Measurements from ENCODE around the gene SLC10A3. TPM values are rescaled to one million over a fixed set of nuclear protein-coding genes. Genes with fewer than 3 reads are reported as not detected.
"Not testable (repeated sequence)": the region's sequence is repeated elsewhere in the genome, so short reads cannot be mapped to it uniquely, and the experiment has no call there.

SLC10A3 gene
- total and polyA plus RNA-seq, 2 donors (not counting 3 experiments of a cell fraction or from before 2014, with no cell fraction given): 21.9 to 22.6 TPM

DNA sequence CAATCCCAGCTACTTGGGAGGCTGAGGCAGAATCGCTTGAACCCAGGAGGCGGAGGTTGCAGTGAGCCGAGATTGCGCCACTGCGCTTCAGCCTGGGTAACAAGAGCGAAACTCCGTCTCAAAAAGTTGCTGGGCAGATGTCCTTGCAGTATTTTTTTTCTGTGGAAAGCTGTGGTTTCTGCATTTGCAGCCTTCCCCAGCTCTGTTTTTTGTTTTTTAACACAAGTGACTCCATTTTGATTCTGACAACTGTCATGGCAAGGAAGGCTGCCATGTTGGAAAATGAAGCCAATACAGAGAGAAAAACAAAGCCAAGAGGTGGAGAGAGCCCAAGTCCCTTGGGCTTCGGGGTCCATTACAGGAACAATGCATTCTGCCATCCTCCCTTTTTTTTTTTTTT is 11.7 kb upstream of the SLC10A3 start:
- CTCF ChIA-PET: no interaction called here
- POLR2A ChIA-PET: no interaction called here

DNA sequence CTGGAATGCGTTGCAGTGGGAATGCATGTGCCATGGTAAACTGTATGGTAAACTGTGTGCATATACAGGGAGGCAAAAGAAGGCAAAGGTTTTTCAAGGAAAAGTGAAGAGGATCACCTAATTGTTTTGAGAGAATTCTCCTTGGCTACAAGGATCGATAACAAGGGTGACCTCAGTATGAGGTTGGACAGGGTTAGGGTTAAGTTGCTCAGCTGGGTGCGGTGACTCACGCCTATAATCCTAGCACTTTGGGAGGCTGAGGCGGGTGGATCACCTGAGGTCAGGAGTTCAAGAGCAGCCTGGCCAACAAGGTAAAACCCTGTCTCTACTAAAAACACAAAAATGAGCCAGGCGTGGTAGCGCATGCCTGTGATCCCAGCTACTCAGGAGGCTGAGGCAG is 11.0 kb upstream of the SLC10A3 start:
- dilution Hi-C loops (cut with MboI; ENCODE audit: extremely low pct_ligation_motif_present, low sequenced_read_pairs); FAIRE-seq; H3K9me1 ChIP-seq (replicated peaks; ENCODE audit: control insufficient read depth, extremely low read depth, insufficient read depth, low read length): not testable (repeated sequence)

More for the DNA sequence above, 11.7 kb upstream of the SLC10A3 start:
- Histone ChIP-seq H3K79me2 (ENCODE audit: control insufficient read depth, insufficient read depth, low read length) (no peaks in the 10 kb centered on the region), H2AFZ (ENCODE audit: low read depth, low read length) (no peak overlapping the region), H3K27me3 (ENCODE audit: control insufficient read depth in 2 of 2, insufficient read depth in 2 of 2, low read length in 2 of 2) (no peaks in the 10 kb centered on the region), H3K4me3 (replicated peaks in 1 of 3; ENCODE audit: insufficient read depth in 1 of 3, low read depth in 1 of 3, low read length in 3 of 3) (no peak overlapping the region), H3K9ac (replicated peaks; ENCODE audit: extremely low read depth, insufficient read depth, low read length) (no peak overlapping the region), H3K9me3 (replicated peaks; ENCODE audit: control insufficient read depth, insufficient read depth, low read length) (no peaks in the 10 kb centered on the region), H3K36me3 (ENCODE audit: control insufficient read depth in 2 of 2, extremely low read depth in 1 of 2, insufficient read depth in 2 of 2, low read length in 2 of 2) (no peaks in the 10 kb centered on the region), H3K27ac (ENCODE audit: insufficient read depth, low read depth, low read length) (no peak overlapping the region), H3K4me2 (ENCODE audit: insufficient read depth, low read length) (no peak overlapping the region), H4K20me1 (replicated peaks; ENCODE audit: control insufficient read depth, extremely low read depth, insufficient read depth, low read length) (no peaks in the 10 kb centered on the region), H3K4me1 (ENCODE audit: control insufficient read depth, extremely low read depth, insufficient read depth, low read length) (peaks cover 6% of the 10 kb centered on the region), H3K9me1 (replicated peaks; ENCODE audit: control insufficient read depth, extremely low read depth, insufficient read depth, low read length) (no peaks in the 10 kb centered on the region)
- no peak for TF ChIP-seq POLR2AphosphoS5 (IDR thresholded peaks at IDR 0.05; ENCODE audit: insufficient read depth, low read depth, low read length)
- TF ChIP-seq MYC (IDR thresholded peaks at IDR 0.05; ENCODE audit: low read depth, low read length): no peak
- TF ChIP-seq GATA2 (IDR thresholded peaks at IDR 0.05; ENCODE audit: insufficient read depth, insufficient read length, low read depth, low read length): no peak
- TF ChIP-seq, protein P1, sequence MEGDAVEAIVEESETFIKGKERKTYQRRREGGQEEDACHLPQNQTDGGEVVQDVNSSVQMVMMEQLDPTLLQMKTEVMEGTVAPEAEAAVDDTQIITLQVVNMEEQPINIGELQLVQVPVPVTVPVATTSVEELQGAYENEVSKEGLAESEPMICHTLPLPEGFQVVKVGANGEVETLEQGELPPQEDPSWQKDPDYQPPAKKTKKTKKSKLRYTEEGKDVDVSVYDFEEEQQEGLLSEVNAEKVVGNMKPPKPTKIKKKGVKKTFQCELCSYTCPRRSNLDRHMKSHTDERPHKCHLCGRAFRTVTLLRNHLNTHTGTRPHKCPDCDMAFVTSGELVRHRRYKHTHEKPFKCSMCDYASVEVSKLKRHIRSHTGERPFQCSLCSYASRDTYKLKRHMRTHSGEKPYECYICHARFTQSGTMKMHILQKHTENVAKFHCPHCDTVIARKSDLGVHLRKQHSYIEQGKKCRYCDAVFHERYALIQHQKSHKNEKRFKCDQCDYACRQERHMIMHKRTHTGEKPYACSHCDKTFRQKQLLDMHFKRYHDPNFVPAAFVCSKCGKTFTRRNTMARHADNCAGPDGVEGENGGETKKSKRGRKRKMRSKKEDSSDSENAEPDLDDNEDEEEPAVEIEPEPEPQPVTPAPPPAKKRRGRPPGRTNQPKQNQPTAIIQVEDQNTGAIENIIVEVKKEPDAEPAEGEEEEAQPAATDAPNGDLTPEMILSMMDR (IDR thresholded peaks at IDR 0.05; ENCODE audit: extremely low read depth in 1 of 2, insufficient read depth in 1 of 2, low read depth in 1 of 2, low read length in 2 of 2): no peak
- no peak for TF ChIP-seq JUN (IDR thresholded peaks at IDR 0.05; ENCODE audit: borderline replicate concordance, insufficient read depth, insufficient read length, low read depth)
- TF ChIP-seq POLR2A (IDR thresholded peaks at IDR 0.05; ENCODE audit: low read depth, low read length): no peak
- TF ChIP-seq, protein P2, sequence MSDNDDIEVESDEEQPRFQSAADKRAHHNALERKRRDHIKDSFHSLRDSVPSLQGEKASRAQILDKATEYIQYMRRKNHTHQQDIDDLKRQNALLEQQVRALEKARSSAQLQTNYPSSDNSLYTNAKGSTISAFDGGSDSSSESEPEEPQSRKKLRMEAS (IDR thresholded peaks at IDR 0.05; ENCODE audit: insufficient read depth, insufficient read length): no peak
- no peak for TF ChIP-seq EZH2 (IDR thresholded peaks at IDR 0.05; ENCODE audit: borderline replicate concordance, low read depth, low read length, severe bottlenecking)
- no peak for TF ChIP-seq FOS (IDR thresholded peaks at IDR 0.05; ENCODE audit: borderline replicate concordance, insufficient read depth, low read length)
- DNase-seq (ENCODE audit: low read depth, low spot score): no peak
- dilution Hi-C loops (cut with MboI; ENCODE audit: extremely low pct_ligation_motif_present, low sequenced_read_pairs): no loop called here
- no TSS peak for BruUV-seq (replicated peaks)
- FAIRE-seq: no peak
- intact Hi-C loops (cut with micrococcal nuclease): no loop called here

DNA sequence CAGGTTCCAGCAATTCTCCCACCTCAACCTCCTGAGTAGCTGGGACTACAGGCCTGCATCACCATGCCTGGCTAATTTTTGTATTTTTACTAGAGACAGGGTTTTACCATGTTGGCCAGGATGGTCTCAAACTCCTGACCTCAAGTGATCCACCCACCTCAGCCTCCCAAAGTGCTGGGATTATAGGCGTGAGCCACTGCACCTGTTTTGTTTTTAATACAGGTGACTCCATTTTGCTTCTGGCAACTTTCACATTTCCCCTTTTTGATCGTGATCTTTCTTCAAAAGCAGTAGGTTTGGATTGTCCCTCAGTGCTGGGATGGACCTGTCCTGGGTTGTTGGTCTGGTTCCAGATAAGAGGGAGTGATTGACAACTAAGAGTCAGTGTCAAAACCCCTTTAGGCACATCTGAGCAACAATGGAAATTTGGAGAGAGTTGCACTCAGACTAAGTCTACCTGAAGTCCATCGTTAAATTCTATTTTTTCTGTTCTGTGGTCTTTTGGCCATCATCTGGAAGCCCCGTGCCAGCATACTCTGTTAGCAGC is 6.2 kb upstream of the SLC10A3 start:
- FAIRE-seq; DNase-seq (ENCODE audit: low read depth, low spot score); POLR2A ChIA-PET; CTCF ChIA-PET; H3K9me3 ChIP-seq (replicated peaks; ENCODE audit: control insufficient read depth, insufficient read depth, low read length); H3K79me2 ChIP-seq (ENCODE audit: control insufficient read depth, insufficient read depth, low read length); H3K9ac ChIP-seq (replicated peaks; ENCODE audit: extremely low read depth, insufficient read depth, low read length); H3K27me3 ChIP-seq (ENCODE audit: control insufficient read depth in 2 of 2, insufficient read depth in 2 of 2, low read length in 2 of 2); H3K27ac ChIP-seq (ENCODE audit: insufficient read depth, low read depth, low read length); H3K9me1 ChIP-seq (replicated peaks; ENCODE audit: control insufficient read depth, extremely low read depth, insufficient read depth, low read length); H2AFZ ChIP-seq (ENCODE audit: low read depth, low read length); H3K4me2 ChIP-seq (ENCODE audit: insufficient read depth, low read length); H3K4me3 ChIP-seq (replicated peaks in 1 of 3; ENCODE audit: insufficient read depth in 1 of 3, low read depth in 1 of 3, low read length in 3 of 3); dilution Hi-C loops (cut with MboI; ENCODE audit: extremely low pct_ligation_motif_present, low sequenced_read_pairs); H3K4me1 ChIP-seq (ENCODE audit: control insufficient read depth, extremely low read depth, insufficient read depth, low read length); H4K20me1 ChIP-seq (replicated peaks; ENCODE audit: control insufficient read depth, extremely low read depth, insufficient read depth, low read length); intact Hi-C loops (cut with micrococcal nuclease); H3K36me3 ChIP-seq (ENCODE audit: control insufficient read depth in 2 of 2, extremely low read depth in 1 of 2, insufficient read depth in 2 of 2, low read length in 2 of 2); BruUV-seq (replicated peaks): not testable (repeated sequence)

More for the DNA sequence above, 11.0 kb upstream of the SLC10A3 start:
- H3K27me3 ChIP-seq (ENCODE audit: control insufficient read depth in 2 of 2, insufficient read depth in 2 of 2, low read length in 2 of 2); H3K79me2 ChIP-seq (ENCODE audit: control insufficient read depth, insufficient read depth, low read length); H3K27ac ChIP-seq (ENCODE audit: insufficient read depth, low read depth, low read length); H2AFZ ChIP-seq (ENCODE audit: low read depth, low read length); H3K4me2 ChIP-seq (ENCODE audit: insufficient read depth, low read length); H3K9me3 ChIP-seq (replicated peaks; ENCODE audit: control insufficient read depth, insufficient read depth, low read length); CTCF ChIA-PET; DNase-seq (ENCODE audit: low read depth, low spot score); H3K4me3 ChIP-seq (replicated peaks in 1 of 3; ENCODE audit: insufficient read depth in 1 of 3, low read depth in 1 of 3, low read length in 3 of 3); H3K9ac ChIP-seq (replicated peaks; ENCODE audit: extremely low read depth, insufficient read depth, low read length); intact Hi-C loops (cut with micrococcal nuclease); BruUV-seq (replicated peaks); POLR2A ChIA-PET; H3K4me1 ChIP-seq (ENCODE audit: control insufficient read depth, extremely low read depth, insufficient read depth, low read length); H3K36me3 ChIP-seq (ENCODE audit: control insufficient read depth in 2 of 2, extremely low read depth in 1 of 2, insufficient read depth in 2 of 2, low read length in 2 of 2); H4K20me1 ChIP-seq (replicated peaks; ENCODE audit: control insufficient read depth, extremely low read depth, insufficient read depth, low read length): not testable (repeated sequence)
